Smooth muscle cell (in vitro differentiated cells): ENCODE data around the gene TMEM86A. TPM values are rescaled to one million over a fixed set of nuclear protein-coding genes. Genes with fewer than 3 reads are reported as not detected.

Experiments
- DNase-seq: peaks from one replicate; lab custom pipeline; 2025; ENCODE audit not compliant: unreplicated experiment; lab: John Stamatoyannopoulos, UW
- H2AFZ ChIP-seq: fragments of 200-600 bp; sonication (generic); 2 replicates; pipeline ENCODE4 v1.6.0; 2016; ENCODE audit warnings: antibody characterized with exemption, low read depth, mild to moderate bottlenecking
- H3F3A ChIP-seq: fragments of 200-600 bp; sonication (generic); 2 replicates; pipeline ENCODE4 v1.6.0; 2017; ENCODE audit warnings: antibody characterized with exemption, low read depth
- H3K27ac ChIP-seq: fragments of 200-600 bp; sonication (generic); 2 replicates; pipeline ENCODE4 v1.5.1; 2016; ENCODE audit warnings: low read depth, mild to moderate bottlenecking
- H3K27me3 ChIP-seq: fragments of 200-600 bp; sonication (generic); 2 replicates; pipeline ENCODE4 v1.6.1; 2016; ENCODE audit warnings: low read depth, mild to moderate bottlenecking
- H3K36me3 ChIP-seq: fragments of 200-600 bp; sonication (generic); 2 replicates; pipeline ENCODE4 v1.5.1; 2016; ENCODE audit warnings: low read depth
- H3K4me1 ChIP-seq: fragments of 200-600 bp; sonication (generic); 2 replicates; pipeline ENCODE4 v1.5.1; 2016; ENCODE audit warnings: low read depth
- H3K4me2 ChIP-seq: fragments of 200-600 bp; sonication (generic); 2 replicates; pipeline ENCODE4 v1.6.0; 2016; ENCODE audit warnings: mild to moderate bottlenecking
- H3K4me3 ChIP-seq: fragments of 200-600 bp; sonication (generic); 2 replicates; pipeline ENCODE4 v1.5.1; 2016; ENCODE audit warnings: mild to moderate bottlenecking
- H3K79me2 ChIP-seq: fragments of 200-600 bp; sonication (generic); 2 replicates; pipeline ENCODE4 v1.6.0; 2016; ENCODE audit warnings: low read depth, mild to moderate bottlenecking
- H3K9ac ChIP-seq: fragments of 200-600 bp; sonication (generic); 2 replicates; pipeline ENCODE4 v1.6.0; 2016; ENCODE audit warnings: low read depth
- H3K9me3 ChIP-seq: fragments of 200-600 bp; sonication (generic); replicated peaks from 2 replicates; pipeline ENCODE4 v1.5.1; 2016; ENCODE audit warnings: low read depth
- H4K20me1 ChIP-seq: fragments of 200-600 bp; sonication (generic); 2 replicates; pipeline ENCODE4 v1.6.0; 2016; ENCODE audit warnings: low read depth
- CTCF ChIP-seq: fragments of 200-600 bp; sonication (generic); IDR thresholded peaks from 2 replicates; pipeline ENCODE4 v1.5.1; 2017; ENCODE audit warnings: borderline replicate concordance, mild to moderate bottlenecking, antibody characterized with exemption; ENCODE audit not compliant: insufficient read depth, poor library complexity, severe bottlenecking
- WGBS: methylation state at CpG from one replicate; pipeline ENCODE4 v1.1.7; 2016; ENCODE audit warnings: low lambda C conversion rate; 5-methylcytosine and 5-hydroxymethylcytosine counted together
- polyA plus RNA-seq: library from polyadenylated mRNA; unstranded; fragments of >200 nt; fragmentation: Nextera tagmentation; extraction: Ambion mirVana; gene quantifications from 2 replicates; pipeline ENCODE4 v1.2.1, GENCODE V29; 2016
- total RNA-seq: library from RNA; depleted of rRNA; stranded (reverse); fragments of >200 nt; gene quantifications from 2 replicates; pipeline ENCODE4 v1.2.3, GENCODE V29; 2014

TMEM86A gene
- total and polyA plus RNA-seq, 2 experiments from 2014 or later = 1.2 to 2.6 TPM

GRCh38 chr11:18743365-18743764 is 44.8 kb downstream of the TMEM86A start:
- no peaks in the 10 kb centered on the region for H3F3A ChIP-seq
- no peak overlapping the region for H3K4me3 ChIP-seq
- H4K20me1 ChIP-seq = no peaks in the 10 kb centered on the region
- H3K79me2 ChIP-seq = no peaks in the 10 kb centered on the region
- H3K9ac ChIP-seq = no peak overlapping the region
- WGBS = 92% methylated on average over 10 of the region's 10 CpGs
- H3K4me1 ChIP-seq = no peaks in the 10 kb centered on the region
- TF ChIP-seq CTCF = no peak
- DNase-seq = no peak
- no peaks in the 10 kb centered on the region for H3K9me3 ChIP-seq
- no peaks in the 10 kb centered on the region for H3K36me3 ChIP-seq
- H3K27ac ChIP-seq = no peak overlapping the region
- H3K4me2 ChIP-seq = no peak overlapping the region
- H3K27me3 ChIP-seq = no peaks in the 10 kb centered on the region
- no peak overlapping the region for H2AFZ ChIP-seq

- Histone ChIP-seq H3K79me2 (no peaks in the 10 kb centered on the region), H3K36me3 (no peaks in the 10 kb centered on the region), H3K9me3 (no peaks in the 10 kb centered on the region), H2AFZ (no peak overlapping the region), H3K27ac (no peak overlapping the region), H3K4me2 (no peak overlapping the region), H3K27me3 (no peaks in the 10 kb centered on the region), H3F3A (no peaks in the 10 kb centered on the region), H3K4me3 (no peak overlapping the region), H3K4me1 (no peaks in the 10 kb centered on the region), H4K20me1 (no peaks in the 10 kb centered on the region), H3K9ac (no peak overlapping the region)
- TF ChIP-seq CTCF = no peak
- no peak for DNase-seq
- 87% methylated on average over 15 of the region's 15 CpGs for WGBS
Observed at GRCh38 chr11:18743900-18744514, 45.4 kb downstream of the TMEM86A start.

- no peaks in the 10 kb centered on the region for H3K9me3 ChIP-seq
- 90% methylated on average over 6 of the region's 6 CpGs for WGBS
Observed at GRCh38 chr11:18745251-18745650, 46.7 kb downstream of the TMEM86A start.

More at GRCh38 chr11:18745251-18745650, 46.7 kb downstream of the TMEM86A start:
- Histone ChIP-seq H3K4me2 (no peak overlapping the region), H2AFZ (no peak overlapping the region), H3K27ac (no peak overlapping the region), H3K27me3 (no peaks in the 10 kb centered on the region), H3K79me2 (no peaks in the 10 kb centered on the region), H3F3A (no peaks in the 10 kb centered on the region), H3K36me3 (no peaks in the 10 kb centered on the region), H4K20me1 (no peaks in the 10 kb centered on the region), H3K4me1 (no peaks in the 10 kb centered on the region), H3K4me3 (no peak overlapping the region), H3K9ac (no peak overlapping the region)
- no peak for DNase-seq
- no peak for TF ChIP-seq CTCF
